CD14-positive monocyte (primary cell): ENCODE results near the gene OSBPL2. TPM values are rescaled to one million over a fixed set of nuclear protein-coding genes. Genes with fewer than 3 reads are reported as not detected.
A peak's percentile ranks its signal among the peaks of the same experiment; 100 is the strongest.

Experiments
- DNase-seq, 3 donors: peaks; one replicate each; pipeline ENCODE4 v3.0.0-alpha.2; 2011 to 2022
- H2AFZ ChIP-seq: 2 replicates; pipeline ENCODE4 v1.6.0; 2012; ENCODE audit warnings: mild to moderate bottlenecking, low read depth, low read length, inconsistent platforms; ENCODE audit not compliant: insufficient read depth, poor library complexity, severe bottlenecking
- H3K27ac ChIP-seq, 2 donors: 1 replicate in 1 of 2; 2 replicates in 1 of 2; pipeline ENCODE4 v1.5.1; 2012 to 2013; ENCODE audit warnings: low read length in 2 of 2, control low read depth in 1 of 2, inconsistent platforms in 1 of 2, low read depth in 1 of 2, mild to moderate bottlenecking in 1 of 2
- H3K27me3 ChIP-seq, 2 donors: one replicate each; pipeline versions ENCODE4 v1.6.0 to v1.6.1; 2011 to 2013; ENCODE audit warnings: low read length in 2 of 2; ENCODE audit not compliant: control insufficient read depth in 2 of 2, insufficient read depth in 2 of 2
- H3K36me3 ChIP-seq, 2 donors: replicated peaks in 1 of 2; 1 replicate in 1 of 2; 2 replicates in 1 of 2; pipeline versions ENCODE4 v1.5.1 to v1.6.1; 2012 to 2013; ENCODE audit warnings: low read length in 2 of 2, control low read depth in 1 of 2, inconsistent platforms in 1 of 2, mild to moderate bottlenecking in 1 of 2; ENCODE audit not compliant: insufficient read depth in 2 of 2, control insufficient read depth in 1 of 2
- H3K4me1 ChIP-seq, 2 donors: 1 replicate in 1 of 2; 2 replicates in 1 of 2; pipeline versions ENCODE4 v1.5.1 to v1.6.1; 2012 to 2013; ENCODE audit warnings: low read length in 2 of 2, control low read depth in 1 of 2, inconsistent platforms in 1 of 2, mild to moderate bottlenecking in 1 of 2, moderate library complexity in 1 of 2; ENCODE audit not compliant: insufficient read depth in 2 of 2, control insufficient read depth in 1 of 2
- H3K4me2 ChIP-seq: replicated peaks from 2 replicates; pipeline ENCODE3; 2012; ENCODE audit warnings: low read length, moderate library complexity, mild to moderate bottlenecking; ENCODE audit not compliant: poor library complexity, severe bottlenecking; ENCODE audit errors: extremely low read depth
- H3K4me3 ChIP-seq, 3 experiments: fragments of 200-600 bp in 1 of 3; sonication (generic) in 1 of 3; replicated peaks in 1 of 3; 1 replicate in 2 of 3; 2 replicates in 1 of 3; pipeline ENCODE4 v1.5.1; 2011 to 2013; ENCODE audit warnings: low read length in 3 of 3, mild to moderate bottlenecking in 3 of 3, control low read depth in 2 of 3, low read depth in 2 of 3, inconsistent platforms in 1 of 3, moderate library complexity in 1 of 3
- H3K79me2 ChIP-seq: 2 replicates; pipeline ENCODE4 v1.6.0; 2012; ENCODE audit warnings: mild to moderate bottlenecking, control low read depth, inconsistent platforms, low read length, moderate library complexity; ENCODE audit not compliant: insufficient read depth
- H3K9ac ChIP-seq: 2 replicates; pipeline ENCODE4 v1.6.0; 2017; ENCODE audit warnings: low read length, mild to moderate bottlenecking; ENCODE audit not compliant: insufficient read depth, poor library complexity, severe bottlenecking
- H3K9me3 ChIP-seq, 2 donors: replicated peaks in 1 of 2; 1 replicate in 1 of 2; 2 replicates in 1 of 2; pipeline versions ENCODE4 v1.5.1 to v1.6.1; 2012 to 2013; ENCODE audit warnings: low read length in 2 of 2, control low read depth in 1 of 2; ENCODE audit not compliant: control insufficient read depth in 1 of 2, insufficient read depth in 1 of 2
- H4K20me1 ChIP-seq: 2 replicates; pipeline ENCODE4 v1.6.0; 2012; ENCODE audit warnings: mild to moderate bottlenecking, low read length, control low read depth, moderate library complexity; ENCODE audit not compliant: insufficient read depth
- H3K27ac Mint-ChIP-seq, 7 donors: one replicate each; pipeline ENCODE4 v1.8.0; 2020; ENCODE audit warnings: mild to moderate bottlenecking in 7 of 7, mixed read lengths in 7 of 7, moderate library complexity in 6 of 7, inconsistent platforms in 2 of 7
- H3K27me3 Mint-ChIP-seq, 3 donors: one replicate each; pipeline ENCODE4 v1.8.0; 2021 to 2022; ENCODE audit warnings: low read depth in 3 of 3, mild to moderate bottlenecking in 3 of 3, mixed read lengths in 3 of 3, moderate library complexity in 3 of 3, inconsistent platforms in 1 of 3
- H3K36me3 Mint-ChIP-seq, 2 donors: one replicate each; pipeline ENCODE4 v1.8.0; 2020; ENCODE audit warnings: mixed read lengths in 2 of 2, inconsistent platforms in 1 of 2, mild to moderate bottlenecking in 1 of 2
- H3K4me1 Mint-ChIP-seq: one replicate; pipeline ENCODE4 v1.8.0; 2020; ENCODE audit warnings: mild to moderate bottlenecking, mixed read lengths
- H3K4me3 Mint-ChIP-seq, 2 donors: one replicate each; pipeline ENCODE4 v1.8.0; 2020; ENCODE audit warnings: mild to moderate bottlenecking in 2 of 2, mixed read lengths in 2 of 2, moderate library complexity in 1 of 2
- H3K9me3 Mint-ChIP-seq, 7 donors: one replicate each; pipeline ENCODE4 v1.8.0; 2020 to 2022; ENCODE audit warnings: mixed read lengths in 7 of 7, mild to moderate bottlenecking in 6 of 7, moderate library complexity in 6 of 7, inconsistent platforms in 2 of 7
- WGBS: methylation state at CpG from one replicate; pipeline ENCODE4 v1.1.5; 2013; ENCODE audit warnings: missing lambda C conversion rate; ENCODE audit not compliant: insufficient coverage; 5-methylcytosine and 5-hydroxymethylcytosine counted together
- intact Hi-C, 2 donors: fragments of 100-400 bp; cut with micrococcal nuclease; formaldehyde crosslinking; loops; one replicate each; pipeline versions ENCODE4 v1.15.0 to v1.15.1; 2023
- polyA minus RNA-seq: library from RNA; depleted of rRNA, polyadenylated mRNA; stranded (reverse); fragments of >200 nt; gene quantifications from 2 replicates; pipeline ENCODE4 v1.2.3, GENCODE V29; 2012
- polyA plus RNA-seq, 3 donors: library from polyadenylated mRNA; depleted of rRNA in 1 of 3; unstranded in 2 of 3; stranded (reverse) in 1 of 3; fragments of 300-500 nt in 2 of 3; fragments of >200 nt in 1 of 3; fragmentation: Illumina TruSeq in 2 of 3; gene quantifications; 1 replicate in 2 of 3; 2 replicates in 1 of 3; pipeline ENCODE4 v1.2.3, GENCODE V29; 2012 to 2021
- total RNA-seq, 12 experiments: library from RNA in 1 of 12; stranded (reverse) in 1 of 12; fragments of 120-200 nt in 1 of 12; gene quantifications; one replicate each; pipeline ENCODE4 v1.2.4 and lab custom pipeline; 2013 to 2026; ENCODE audit warnings: mixed read lengths in 6 of 12, inconsistent platforms in 1 of 12
- TF ChIP-seq, protein P1 (sequence below): fragments of 200-600 bp; IDR thresholded peaks from one replicate; pipeline ENCODE4 v1.8.0; 2022; ENCODE audit warnings: antibody characterized with exemption, mild to moderate bottlenecking

The OSBPL2 gene
- total RNA-seq (2013) = 35.6 TPM
- polyA plus RNA-seq = 10 to 100 TPM; 12.9 to 29.1 (median 17.9) TPM
- 21.8 and 23.8 TPM in 2 replicates for polyA minus RNA-seq
- total RNA-seq (lab: John Stamatoyannopoulos, UW) = 23.0 to 59.9 (median 47.7) reads per million in 11 experiments

- peaks cover 16 to 25% of the 10 kb centered on the region in 2 donors for H3K36me3 Mint-ChIP-seq
- peak within 1 kb of the TSS; percentile 32 to 79 for H3K27ac ChIP-seq
- H3K27me3 Mint-ChIP-seq = peaks cover 1 to 3% (median 2%) of the 10 kb centered on the region in 3 donors
- peak within 1 kb of the TSS; percentile 86 for H3K9ac ChIP-seq
- peaks cover 32% of the 10 kb centered on the region for H4K20me1 ChIP-seq
- peaks cover 28 to 38% of the 10 kb centered on the region in 2 donors for H3K4me1 ChIP-seq
- H3K4me2 ChIP-seq = peak within 1 kb of the TSS; percentile 91
- intact Hi-C loops = loop anchor here (5.0 to 10.0 kb wide), 7 partner anchors 51 to 699 kb away; partner anchors contain the start of genes ADRM1 (in 1 of the 2), CABLES2 (in 1 of the 2), GID8 (in 1 of the 2) and LSM14B (in 1 of the 2)
- peak within 1 kb of the TSS; percentile 82 for H2AFZ ChIP-seq
- peaks cover 12 to 16% of the 10 kb centered on the region in 2 donors for H3K36me3 ChIP-seq
- peaks cover 3 to 7% (median 5%) of the 10 kb centered on the region in 7 donors for H3K9me3 Mint-ChIP-seq
- H3K4me3 Mint-ChIP-seq = peak within 1 kb of the TSS; percentile 82 to 93
- peaks cover 0 to 7% of the 10 kb centered on the region in 2 donors for H3K9me3 ChIP-seq
- WGBS = under 1% methylated on average over 55 of the region's 55 CpGs
- H3K79me2 ChIP-seq = peaks cover 43% of the 10 kb centered on the region
- TF ChIP-seq, protein P1, sequence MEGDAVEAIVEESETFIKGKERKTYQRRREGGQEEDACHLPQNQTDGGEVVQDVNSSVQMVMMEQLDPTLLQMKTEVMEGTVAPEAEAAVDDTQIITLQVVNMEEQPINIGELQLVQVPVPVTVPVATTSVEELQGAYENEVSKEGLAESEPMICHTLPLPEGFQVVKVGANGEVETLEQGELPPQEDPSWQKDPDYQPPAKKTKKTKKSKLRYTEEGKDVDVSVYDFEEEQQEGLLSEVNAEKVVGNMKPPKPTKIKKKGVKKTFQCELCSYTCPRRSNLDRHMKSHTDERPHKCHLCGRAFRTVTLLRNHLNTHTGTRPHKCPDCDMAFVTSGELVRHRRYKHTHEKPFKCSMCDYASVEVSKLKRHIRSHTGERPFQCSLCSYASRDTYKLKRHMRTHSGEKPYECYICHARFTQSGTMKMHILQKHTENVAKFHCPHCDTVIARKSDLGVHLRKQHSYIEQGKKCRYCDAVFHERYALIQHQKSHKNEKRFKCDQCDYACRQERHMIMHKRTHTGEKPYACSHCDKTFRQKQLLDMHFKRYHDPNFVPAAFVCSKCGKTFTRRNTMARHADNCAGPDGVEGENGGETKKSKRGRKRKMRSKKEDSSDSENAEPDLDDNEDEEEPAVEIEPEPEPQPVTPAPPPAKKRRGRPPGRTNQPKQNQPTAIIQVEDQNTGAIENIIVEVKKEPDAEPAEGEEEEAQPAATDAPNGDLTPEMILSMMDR = no peak
- H3K27me3 ChIP-seq = no peaks in the 10 kb centered on the region
- H3K4me1 Mint-ChIP-seq = peaks cover 34% of the 10 kb centered on the region
- peak; percentile 97 to 99 (median 99) for DNase-seq
- H3K4me3 ChIP-seq = peak within 1 kb of the TSS; percentile 64 to 82 (median 70)
- peak within 1 kb of the TSS; percentile 71 to 93 (median 83) for H3K27ac Mint-ChIP-seq
Observed at GRCh38 chr20:62237801-62238568, at the start of gene OSBPL2. Gene OSBPL2, plus strand, starts transcription at chr20:62238521. Its CDS starts 17,664 bp downstream, at chr20:62256185.

- Mint-ChIP-seq H3K4me1 (peaks cover 13% of the 10 kb centered on the region), H3K9me3 (no peaks in the 10 kb centered on the region), H3K4me3 (no peak overlapping the region), H3K27me3 (peaks cover 0 to 1% (median 1%) of the 10 kb centered on the region in 3 donors), H3K36me3 (peaks cover 31 to 52% of the 10 kb centered on the region in 2 donors), H3K27ac (no peak overlapping the region)
- intact Hi-C loops = no loop called here
- Histone ChIP-seq H3K9me3 (no peaks in the 10 kb centered on the region), H2AFZ (no peak overlapping the region), H3K4me1 (peaks cover 3 to 5% of the 10 kb centered on the region in 2 donors), H3K36me3 (peaks cover 35 to 68% of the 10 kb centered on the region in 2 donors), H4K20me1 (peaks cover 43% of the 10 kb centered on the region), H3K4me2 (no peak overlapping the region), H3K9ac (no peak overlapping the region), H3K79me2 (peaks cover 49% of the 10 kb centered on the region), H3K4me3 (no peak overlapping the region), H3K27me3 (no peaks in the 10 kb centered on the region), H3K27ac (no peak overlapping the region)
- 97% methylated on average over 14 of the region's 25 CpGs for WGBS
- DNase-seq = no peak
- TF ChIP-seq, protein P1 = no peak
Observed at GRCh38 chr20:62190639-62191411, 47.5 kb upstream of the OSBPL2 start.
